SK-N-SH (cell line): ENCODE data around the gene TEAD1. TPM values are rescaled to one million over a fixed set of nuclear protein-coding genes. Genes with fewer than 3 reads are reported as not detected.
A peak's percentile ranks its signal among the peaks of the same experiment; 100 is the strongest.

Experiments
- CTCF ChIA-PET: fragments of 300-600, 350-600 bp; formaldehyde crosslinking; extraction: SDS; loops from one replicate; lab custom pipeline; 2021; lab: Yijun Ruan, JAX
- POLR2A ChIA-PET: fragments of 350-600 bp; sonication (Branson Sonifier 250); formaldehyde crosslinking; extraction: SDS; loops from one replicate; lab custom pipeline; 2020; ENCODE audit warnings: antibody characterized with exemption, inconsistent platforms; lab: Yijun Ruan, JAX
- DNase-seq: peaks from one replicate; pipeline ENCODE4 v3.0.0; 2012
- H2AFZ ChIP-seq: fragments of 200-600 bp; sonication (generic); 2 replicates; pipeline ENCODE4 v1.8.1; 2016; ENCODE audit warnings: antibody characterized with exemption, mild to moderate bottlenecking, low read depth
- H3F3A ChIP-seq: fragments of 200-600 bp; sonication (generic); replicated peaks from 2 replicates; pipeline ENCODE3; 2016; ENCODE audit warnings: antibody characterized with exemption, mild to moderate bottlenecking; ENCODE audit not compliant: insufficient read depth
- H3K27ac ChIP-seq, 2 experiments: fragments of 200-500 bp in 1 of 2; fragments of 200-600 bp in 1 of 2; sonication (Bioruptor generic) in 1 of 2; sonication (generic), shearing (Covaris generic) in 1 of 2; 2 replicates each; pipeline versions ENCODE4 v1.5.1 to v1.6.1; 2014 to 2016; ENCODE audit warnings: low read depth in 2 of 2, inconsistent platforms in 1 of 2, low read length in 1 of 2, mild to moderate bottlenecking in 1 of 2, mixed read lengths in 1 of 2
- H3K27me3 ChIP-seq: fragments of 200-600 bp; sonication (generic), shearing (Covaris generic); 2 replicates; pipeline ENCODE4 v1.6.1; 2016; ENCODE audit warnings: mixed run types; ENCODE audit not compliant: insufficient read depth
- H3K36me3 ChIP-seq, 2 experiments: fragments of 200-500 bp in 1 of 2; fragments of 200-600 bp in 1 of 2; sonication (Bioruptor generic) in 1 of 2; sonication (generic) in 1 of 2; replicated peaks in 1 of 2; 2 replicates each; pipeline versions ENCODE3 to v1.5.1; 2014 to 2016; ENCODE audit warnings: low read length in 1 of 2, mild to moderate bottlenecking in 1 of 2; ENCODE audit not compliant: insufficient read depth in 2 of 2, control insufficient read depth in 1 of 2
- H3K4me1 ChIP-seq, 2 experiments: fragments of 200-500 bp in 1 of 2; fragments of 200-600 bp in 1 of 2; sonication (Bioruptor generic) in 1 of 2; sonication (generic), shearing (Covaris generic) in 1 of 2; 2 replicates each; pipeline versions ENCODE4 v1.5.1 to v1.6.1; 2014 to 2016; ENCODE audit warnings: low read depth in 1 of 2, low read length in 1 of 2, mixed run types in 1 of 2; ENCODE audit not compliant: insufficient read depth in 2 of 2, control insufficient read depth in 1 of 2
- H3K4me2 ChIP-seq: fragments of 200-600 bp; sonication (generic), shearing (Covaris generic); 2 replicates; pipeline ENCODE4 v1.6.1; 2017; ENCODE audit warnings: mixed run types
- H3K4me3 ChIP-seq, 2 experiments: fragments of 200-500 bp in 1 of 2; fragments of 200-600 bp in 1 of 2; sonication (Bioruptor generic) in 1 of 2; sonication (generic), shearing (Covaris generic) in 1 of 2; 2 replicates each; pipeline versions ENCODE4 v1.5.1 to v1.8.1; 2014 to 2016; ENCODE audit warnings: low read depth in 2 of 2, inconsistent platforms in 1 of 2, low read length in 1 of 2, mild to moderate bottlenecking in 1 of 2, mixed read lengths in 1 of 2, moderate library complexity in 1 of 2
- H3K79me2 ChIP-seq: fragments of 200-600 bp; sonication (generic); 2 replicates; pipeline ENCODE4 v1.8.1; 2017; ENCODE audit warnings: mild to moderate bottlenecking; ENCODE audit not compliant: insufficient read depth
- H3K9ac ChIP-seq: fragments of 200-600 bp; sonication (generic); 2 replicates; pipeline ENCODE4 v1.6.1; 2017; ENCODE audit warnings: mixed run types
- H3K9me2 ChIP-seq: fragments of 200-600 bp; sonication (generic); 2 replicates; pipeline ENCODE4 v1.6.1; 2017; ENCODE audit warnings: mixed run types
- H3K9me3 ChIP-seq: fragments of 200-600 bp; sonication (generic); 2 replicates; pipeline ENCODE4 v1.6.1; 2017; ENCODE audit warnings: mixed run types, mild to moderate bottlenecking, moderate library complexity
- H4K20me1 ChIP-seq: fragments of 200-600 bp; sonication (generic); 2 replicates; pipeline ENCODE4 v1.6.1; 2017; ENCODE audit warnings: mild to moderate bottlenecking, mixed run types; ENCODE audit not compliant: insufficient read depth
- CHD2 ChIP-seq: fragments of 150-350 bp; IDR thresholded peaks from 2 replicates; pipeline ENCODE4 v1.6.1; 2018; ENCODE audit warnings: low read length; ENCODE audit not compliant: partially characterized antibody
- EP300 ChIP-seq, 2 experiments: IDR thresholded peaks; 2 replicates each; pipeline versions ENCODE4 v1.4.0 to v1.6.1; 2012; ENCODE audit warnings: borderline replicate concordance in 1 of 2, low read depth in 1 of 2, low read length in 1 of 2
- FOXJ3 ChIP-seq: sonication (generic); formaldehyde crosslinking; IDR thresholded peaks from 2 replicates; pipeline ENCODE4 v1.5.1; 2020; ENCODE audit warnings: mild to moderate bottlenecking, missing genetic modification reagents
- GATA2 ChIP-seq: sonication (generic); formaldehyde crosslinking; IDR thresholded peaks from 2 replicates; pipeline ENCODE4 v1.5.0; 2020; ENCODE audit warnings: mild to moderate bottlenecking, missing genetic modification reagents
- MXI1 ChIP-seq: IDR thresholded peaks from 2 replicates; pipeline ENCODE4 v1.6.1; 2012; ENCODE audit warnings: mild to moderate bottlenecking, low read depth, low read length, improper control_type of control experiment
- RXRA ChIP-seq: IDR thresholded peaks from 2 replicates; pipeline ENCODE4 v1.4.0; 2012; ENCODE audit warnings: low read depth, mild to moderate bottlenecking, borderline replicate concordance
- SIN3A ChIP-seq: IDR thresholded peaks from 2 replicates; pipeline ENCODE4 v1.6.1; 2012; ENCODE audit warnings: low read depth, mild to moderate bottlenecking, low read length, moderate library complexity, borderline replicate concordance
- TAF1 ChIP-seq: IDR thresholded peaks from 2 replicates; pipeline ENCODE4 v1.6.1; 2012; ENCODE audit warnings: low read depth, mild to moderate bottlenecking, low read length, moderate library complexity, borderline replicate concordance
- YY1 ChIP-seq: IDR thresholded peaks from 2 replicates; pipeline ENCODE4 v1.4.0; 2012; ENCODE audit warnings: low read depth, mild to moderate bottlenecking
- WGBS: methylation state at CpG from one replicate; pipeline ENCODE4 v1.1.6; 2017; ENCODE audit warnings: low lambda C conversion rate; 5-methylcytosine and 5-hydroxymethylcytosine counted together
- polyA plus RNA-seq, 3 experiments: library from polyadenylated mRNA; depleted of rRNA; stranded (reverse); fragments of >200 nt; gene quantifications; 2 replicates each; pipeline ENCODE4 v1.2.3, GENCODE V29; 2012
- TF ChIP-seq, protein P1 (sequence below): IDR thresholded peaks from 2 replicates; pipeline ENCODE4 v1.6.1; 2012; ENCODE audit warnings: mild to moderate bottlenecking, low read depth, low read length, moderate library complexity
- TF ChIP-seq, protein P2 (sequence below): IDR thresholded peaks from 2 replicates; pipeline ENCODE4 v1.4.0; 2012; ENCODE audit warnings: low read depth, borderline replicate concordance

TEAD1 gene
- polyA plus RNA-seq, 1 of the 3 experiments (the other 2 are of a cell fraction): 31.2 TPM

DNA sequence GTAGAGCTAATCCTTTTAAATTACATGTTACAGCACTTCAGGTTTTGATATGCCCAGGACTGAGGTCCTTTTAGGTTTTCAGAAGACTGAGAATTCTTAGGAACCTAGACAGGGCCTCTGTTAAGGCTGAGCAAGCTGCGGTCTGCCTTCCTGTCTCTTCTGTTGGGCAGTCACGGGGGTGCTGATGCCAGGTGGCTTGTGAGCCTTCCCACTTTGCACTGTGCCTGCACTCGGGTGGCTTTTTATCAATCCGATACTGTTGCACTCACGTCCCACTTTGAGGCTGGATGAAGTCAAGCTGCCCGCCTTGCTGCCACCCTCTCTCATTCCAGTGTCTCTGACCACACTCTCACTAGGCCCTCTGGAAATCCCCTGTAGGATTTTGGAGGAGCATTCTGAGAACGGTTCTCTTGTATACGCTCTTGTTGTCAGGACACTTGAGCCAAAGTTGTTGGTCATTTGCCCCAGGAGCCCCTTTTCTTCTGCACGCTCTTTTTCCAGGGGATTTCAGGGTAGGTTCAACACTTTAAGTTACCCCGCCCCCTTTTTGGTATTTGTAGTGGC lies 141.8 kb downstream of the TEAD1 start:
- DNase-seq: no peak
- H3K4me1 ChIP-seq: peaks cover 57 to 78% of the 10 kb centered on the region in 2 experiments
- 93% methylated on average over 9 of the region's 10 CpGs for WGBS
- H3K27me3 ChIP-seq: no peaks in the 10 kb centered on the region
- no peak overlapping the region for H3K4me3 ChIP-seq
- H3K79me2 ChIP-seq: peaks cover 93% of the 10 kb centered on the region
- H3K4me2 ChIP-seq: no peak overlapping the region
- H3K9ac ChIP-seq: no peak overlapping the region
- H3K36me3 ChIP-seq: peaks cover 5 to 12% of the 10 kb centered on the region in 2 experiments
- H3K9me2 ChIP-seq: no peaks in the 10 kb centered on the region
- CTCF ChIA-PET: interaction anchor here (0.8 to 5.7 kb wide), 12 partner anchors 16 to 485 kb away, joined by 3 to 42 read pairs (median 4); no protein-coding TSS in a partner anchor
- H3F3A ChIP-seq: peaks cover 39% of the 10 kb centered on the region
- peak overlapping the region; percentile 86 to 96; a peak in 3 of 4 replicates for H3K27ac ChIP-seq
- peaks cover 72% of the 10 kb centered on the region for H4K20me1 ChIP-seq
- TF ChIP-seq, protein P1, sequence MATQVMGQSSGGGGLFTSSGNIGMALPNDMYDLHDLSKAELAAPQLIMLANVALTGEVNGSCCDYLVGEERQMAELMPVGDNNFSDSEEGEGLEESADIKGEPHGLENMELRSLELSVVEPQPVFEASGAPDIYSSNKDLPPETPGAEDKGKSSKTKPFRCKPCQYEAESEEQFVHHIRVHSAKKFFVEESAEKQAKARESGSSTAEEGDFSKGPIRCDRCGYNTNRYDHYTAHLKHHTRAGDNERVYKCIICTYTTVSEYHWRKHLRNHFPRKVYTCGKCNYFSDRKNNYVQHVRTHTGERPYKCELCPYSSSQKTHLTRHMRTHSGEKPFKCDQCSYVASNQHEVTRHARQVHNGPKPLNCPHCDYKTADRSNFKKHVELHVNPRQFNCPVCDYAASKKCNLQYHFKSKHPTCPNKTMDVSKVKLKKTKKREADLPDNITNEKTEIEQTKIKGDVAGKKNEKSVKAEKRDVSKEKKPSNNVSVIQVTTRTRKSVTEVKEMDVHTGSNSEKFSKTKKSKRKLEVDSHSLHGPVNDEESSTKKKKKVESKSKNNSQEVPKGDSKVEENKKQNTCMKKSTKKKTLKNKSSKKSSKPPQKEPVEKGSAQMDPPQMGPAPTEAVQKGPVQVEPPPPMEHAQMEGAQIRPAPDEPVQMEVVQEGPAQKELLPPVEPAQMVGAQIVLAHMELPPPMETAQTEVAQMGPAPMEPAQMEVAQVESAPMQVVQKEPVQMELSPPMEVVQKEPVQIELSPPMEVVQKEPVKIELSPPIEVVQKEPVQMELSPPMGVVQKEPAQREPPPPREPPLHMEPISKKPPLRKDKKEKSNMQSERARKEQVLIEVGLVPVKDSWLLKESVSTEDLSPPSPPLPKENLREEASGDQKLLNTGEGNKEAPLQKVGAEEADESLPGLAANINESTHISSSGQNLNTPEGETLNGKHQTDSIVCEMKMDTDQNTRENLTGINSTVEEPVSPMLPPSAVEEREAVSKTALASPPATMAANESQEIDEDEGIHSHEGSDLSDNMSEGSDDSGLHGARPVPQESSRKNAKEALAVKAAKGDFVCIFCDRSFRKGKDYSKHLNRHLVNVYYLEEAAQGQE: no peak
- TF ChIP-seq EP300 (IDR thresholded peaks at IDR 0.05; ENCODE audit: borderline replicate concordance in 1 of 2, low read depth in 1 of 2, low read length in 1 of 2) (no peak), MXI1 (no peak), SIN3A (no peak), YY1 (no peak), RXRA (no peak), CHD2 (no peak), FOXJ3 (CRISPR knock-in tag) (no peak), GATA2 (CRISPR knock-in tag) (no peak), TAF1 (no peak)
- TF ChIP-seq, protein P2, sequence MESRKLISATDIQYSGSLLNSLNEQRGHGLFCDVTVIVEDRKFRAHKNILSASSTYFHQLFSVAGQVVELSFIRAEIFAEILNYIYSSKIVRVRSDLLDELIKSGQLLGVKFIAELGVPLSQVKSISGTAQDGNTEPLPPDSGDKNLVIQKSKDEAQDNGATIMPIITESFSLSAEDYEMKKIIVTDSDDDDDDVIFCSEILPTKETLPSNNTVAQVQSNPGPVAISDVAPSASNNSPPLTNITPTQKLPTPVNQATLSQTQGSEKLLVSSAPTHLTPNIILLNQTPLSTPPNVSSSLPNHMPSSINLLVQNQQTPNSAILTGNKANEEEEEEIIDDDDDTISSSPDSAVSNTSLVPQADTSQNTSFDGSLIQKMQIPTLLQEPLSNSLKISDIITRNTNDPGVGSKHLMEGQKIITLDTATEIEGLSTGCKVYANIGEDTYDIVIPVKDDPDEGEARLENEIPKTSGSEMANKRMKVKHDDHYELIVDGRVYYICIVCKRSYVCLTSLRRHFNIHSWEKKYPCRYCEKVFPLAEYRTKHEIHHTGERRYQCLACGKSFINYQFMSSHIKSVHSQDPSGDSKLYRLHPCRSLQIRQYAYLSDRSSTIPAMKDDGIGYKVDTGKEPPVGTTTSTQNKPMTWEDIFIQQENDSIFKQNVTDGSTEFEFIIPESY: no peak
- no peak overlapping the region for H2AFZ ChIP-seq
- POLR2A ChIA-PET: interaction anchor here (1.1 to 2.2 kb wide), 2 partner anchors 72 to 135 kb away, joined by 3 to 7 read pairs; no protein-coding TSS in a partner anchor
- H3K9me3 ChIP-seq: no peaks in the 10 kb centered on the region
